ENCODE data around the gene DAAM1.

DAAM1 gene

GRCh38 chr14:59313658-59314608 is 125.5 kb downstream of the DAAM1 start:
- DNase-seq (ENCODE audit: low spot score) (no peak), FAIRE-seq (no peak)

GRCh38 chr14:59314953-59315599 is 126.6 kb downstream of the DAAM1 start:
- FAIRE-seq, result no peak
- DNase-seq (ENCODE audit: low spot score), result no peak

DNA sequence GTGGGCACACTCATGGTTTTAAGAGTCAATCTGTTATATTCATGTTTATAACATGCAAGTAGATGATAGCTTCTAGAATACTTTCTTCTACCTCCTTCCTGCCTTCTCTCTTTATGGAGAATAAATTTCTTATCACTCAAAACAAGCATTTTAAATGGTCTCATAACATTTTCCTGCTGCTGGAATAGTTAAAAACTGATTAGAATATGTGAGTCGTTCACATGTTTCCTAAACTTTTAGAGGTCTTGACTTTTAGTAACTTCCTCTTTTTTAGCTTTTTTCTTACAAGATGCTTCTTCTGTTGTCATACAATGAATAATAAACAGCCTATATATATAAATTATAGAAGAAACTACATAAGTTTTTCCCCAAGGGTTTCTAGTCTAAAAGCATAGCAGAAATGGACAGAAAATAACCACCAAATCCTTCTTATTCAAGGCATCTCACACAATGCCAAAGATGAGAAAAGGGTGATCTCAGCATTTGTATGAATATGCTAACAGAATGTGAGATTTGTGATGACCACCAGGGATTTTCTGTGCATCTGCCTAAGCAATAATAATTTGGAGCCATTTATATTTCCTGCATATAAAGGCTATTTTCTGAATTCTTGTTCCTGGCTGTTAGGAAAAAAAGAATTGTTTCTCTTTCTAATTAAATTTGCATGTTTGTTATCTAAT is 127.8 kb downstream of the DAAM1 start:
- FAIRE-seq, result no peak
- DNase-seq (ENCODE audit: low spot score), result no peak

DNA sequence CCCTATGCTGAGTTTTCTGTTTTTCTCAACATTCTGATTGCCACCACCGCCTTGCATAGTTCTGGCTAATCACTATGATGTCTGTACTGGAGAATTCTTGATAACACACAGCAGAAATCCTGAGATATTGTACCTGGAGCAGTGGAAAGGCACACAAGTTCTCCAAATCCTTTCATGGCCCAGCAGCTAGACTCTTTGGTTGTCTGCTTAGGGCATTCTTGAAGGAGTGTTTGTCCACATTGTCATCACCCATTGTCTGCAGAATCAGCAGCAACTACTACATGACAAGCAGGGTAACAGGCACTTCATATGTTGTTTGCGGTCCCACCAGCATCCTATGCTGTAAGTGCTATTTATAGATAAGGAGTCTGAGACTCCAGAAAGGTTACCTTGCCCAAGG is 128.9 kb downstream of the DAAM1 start:
- DNase-seq (ENCODE audit: low spot score), result no peak
- no peak for FAIRE-seq

GRCh38 chr14:59317798-59318505 is 129.5 kb downstream of the DAAM1 start:
- no peak for DNase-seq (ENCODE audit: low spot score)

DNA sequence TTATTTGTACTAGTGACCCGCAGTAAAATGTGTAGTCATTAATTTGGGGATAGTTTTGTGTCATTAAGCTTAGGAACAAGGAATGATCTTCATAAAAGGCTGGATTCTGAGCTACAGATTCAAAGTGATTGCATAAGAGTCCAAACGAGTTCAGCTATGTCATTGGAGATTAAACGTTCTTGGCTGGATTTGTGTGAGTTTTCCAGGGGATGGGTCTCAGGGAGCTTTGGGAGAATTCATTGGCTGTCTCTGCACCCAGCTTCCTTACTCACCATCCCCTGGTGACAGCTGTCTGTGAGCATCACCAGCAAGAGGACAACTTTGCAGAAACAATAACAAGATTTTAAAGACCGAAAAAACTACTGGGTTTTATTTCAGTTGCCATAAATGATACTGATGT is 130.4 kb downstream of the DAAM1 start:
- FAIRE-seq, result no peak
- no peak for DNase-seq (ENCODE audit: low spot score)

More at GRCh38 chr14:59317798-59318505, 129.5 kb downstream of the DAAM1 start:
- no peak for FAIRE-seq

DNA sequence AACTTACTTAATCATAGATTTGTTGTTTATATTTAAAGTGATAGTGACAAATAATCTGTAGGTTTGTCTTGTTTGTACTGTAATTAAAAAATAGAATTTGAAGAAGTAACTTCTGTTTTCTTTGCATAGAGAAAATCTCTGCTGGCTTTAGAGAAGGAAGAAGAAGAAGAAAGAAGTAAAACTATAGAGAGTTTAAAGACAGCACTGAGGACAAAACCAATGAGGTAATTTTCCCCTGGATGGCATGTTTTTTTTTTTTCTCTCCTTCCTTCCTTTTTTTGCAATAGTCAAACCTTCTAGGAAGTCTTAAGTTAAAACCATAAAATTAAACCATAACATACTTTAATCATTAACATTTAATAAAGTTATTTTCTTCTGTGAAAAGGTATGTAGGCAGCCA is 131.9 kb downstream of the DAAM1 start:
- no peak for DNase-seq (ENCODE audit: low spot score)

GRCh38 chr14:59320763-59321625 is 132.5 kb downstream of the DAAM1 start:
- FAIRE-seq, result no peak
- DNase-seq (ENCODE audit: low spot score), result no peak

More for the DNA sequence above, 131.9 kb downstream of the DAAM1 start:
- no peak for FAIRE-seq

GRCh38 chr14:59321626-59321949 is 133.1 kb downstream of the DAAM1 start:
- FAIRE-seq, result no peak

GRCh38 chr14:59325906-59326305 is 137.4 kb downstream of the DAAM1 start:
- FAIRE-seq, result no peak
- no peak for DNase-seq (ENCODE audit: low spot score)

More at GRCh38 chr14:59321626-59321949, 133.1 kb downstream of the DAAM1 start:
- no peak for DNase-seq (ENCODE audit: low spot score)

- DNase-seq (ENCODE audit: low spot score), result no peak
- no peak for FAIRE-seq
Measured at GRCh38 chr14:59328454-59328853, 140.0 kb downstream of the DAAM1 start.

- FAIRE-seq, result no peak
Measured at GRCh38 chr14:59330455-59330854, 142.0 kb downstream of the DAAM1 start.

GRCh38 chr14:59331217-59331616 is 142.8 kb downstream of the DAAM1 start:
- no peak for FAIRE-seq
- DNase-seq (ENCODE audit: low spot score), result no peak

More at GRCh38 chr14:59330455-59330854, 142.0 kb downstream of the DAAM1 start:
- no peak for DNase-seq (ENCODE audit: low spot score)

GRCh38 chr14:59332727-59333126 is 144.3 kb downstream of the DAAM1 start:
- DNase-seq (ENCODE audit: low spot score), result no peak
- FAIRE-seq, result no peak

- no peak for FAIRE-seq
- no peak for DNase-seq (ENCODE audit: low spot score)
Measured at GRCh38 chr14:59333235-59333634, 144.8 kb downstream of the DAAM1 start.

GRCh38 chr14:59333668-59334067 is 145.2 kb downstream of the DAAM1 start:
- DNase-seq (ENCODE audit: low spot score), result no peak
- FAIRE-seq, result no peak

GRCh38 chr14:59334253-59334652 is 145.8 kb downstream of the DAAM1 start:
- FAIRE-seq (no peak), DNase-seq (ENCODE audit: low spot score) (no peak)

- DNase-seq (ENCODE audit: low spot score), result no peak
- FAIRE-seq, result no peak
Measured at GRCh38 chr14:59336098-59336497, 147.6 kb downstream of the DAAM1 start.

- FAIRE-seq (no peak), DNase-seq (ENCODE audit: low spot score) (no peak)
Measured at GRCh38 chr14:59336706-59337105, 148.2 kb downstream of the DAAM1 start.

GRCh38 chr14:59337141-59337611 is 148.7 kb downstream of the DAAM1 start:
- DNase-seq (ENCODE audit: low spot score) (no peak), FAIRE-seq (no peak)

Measured in RCC 7860 (cell line).